CD4-positive, alpha-beta T cell treated with Interleukin-10 for 1 hour (primary cell): Measurements from ENCODE around the gene SUGT1.

ENCODE experiments used
- DNase-seq: peaks from one replicate; pipeline ENCODE4 v3.0.0-alpha.2; 2020

Gene SUGT1

GRCh38 chr13:52739468-52740071, 86.9 kb downstream of the SUGT1 start, which contains the start of gene CNMD:
CNMD (minus strand) TSS chr13:52739820; CDS start chr13:52739701, 119 bp downstream.
- no peak for DNase-seq

- no peak for DNase-seq
These were observed 90.9 kb downstream of the SUGT1 start for GRCh38 chr13:52743569-52743968.

- DNase-seq, result no peak
These were observed 91.4 kb downstream of the SUGT1 start for GRCh38 chr13:52743988-52744387.

GRCh38 chr13:52744842-52745375, 92.3 kb downstream of the SUGT1 start:
- no peak for DNase-seq

GRCh38 chr13:52746141-52746540, 93.5 kb downstream of the SUGT1 start:
- no peak for DNase-seq

- no peak for DNase-seq
These were observed 96.8 kb downstream of the SUGT1 start for GRCh38 chr13:52749419-52749818.
